Raji (cell line): ENCODE measurements around the gene DGKQ.

Source experiments
- POLR2A ChIP-seq: IDR thresholded peaks from 2 replicates; pipeline ENCODE4 v1.6.1; 2011; ENCODE audit warnings: low read depth, low read length, control low read depth; ENCODE audit not compliant: insufficient read depth

Gene DGKQ

GRCh38 chr4:974668-975067, 1.3 kb upstream of the DGKQ start:
- TF ChIP-seq POLR2A, result no peak

GRCh38 chr4:972651-973424, 531 bp downstream of the DGKQ start:
- no peak for TF ChIP-seq POLR2A

DNA sequence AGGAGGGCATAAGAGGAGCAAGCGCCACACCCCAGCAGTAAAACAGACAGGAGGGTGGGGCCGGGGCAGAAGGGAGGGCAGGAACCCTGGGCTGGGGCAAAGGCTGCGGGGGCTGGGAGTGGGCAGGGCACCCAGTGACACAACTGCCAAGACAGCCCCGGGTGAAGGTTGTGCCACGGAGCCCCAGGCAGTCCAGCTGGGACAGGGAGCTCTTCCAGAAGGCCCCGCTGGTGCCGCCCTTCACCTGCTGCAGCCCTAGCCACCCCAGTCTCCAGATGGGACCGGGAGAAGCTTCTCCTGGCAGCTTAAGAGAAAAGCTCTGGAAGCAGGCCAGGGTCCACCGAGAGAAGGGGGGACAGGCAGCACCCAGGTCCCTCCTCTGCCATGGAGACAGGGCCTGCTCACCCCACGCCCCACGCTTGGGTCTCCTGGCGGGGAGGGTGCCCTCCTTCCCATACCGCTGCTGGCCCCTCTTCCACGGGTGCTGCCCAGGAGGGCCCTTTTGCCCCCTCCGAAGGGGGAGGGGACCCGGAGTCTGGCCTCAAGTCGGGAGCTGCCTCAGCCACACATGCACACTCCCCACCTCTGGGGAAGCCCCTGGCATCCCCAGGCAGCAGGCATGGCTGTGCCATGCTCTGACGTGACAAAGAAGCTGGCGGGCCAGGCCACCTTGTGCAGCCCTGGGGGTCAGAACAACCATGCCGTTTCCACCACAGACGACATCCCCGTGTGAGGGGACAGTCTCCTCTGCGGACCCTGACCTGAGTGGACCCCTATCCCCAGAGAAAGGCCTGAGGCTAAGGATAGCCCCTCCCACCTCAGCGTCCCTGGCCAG, 1.5 kb downstream of the DGKQ start:
- TF ChIP-seq POLR2A, result no peak

- no peak for TF ChIP-seq POLR2A
These were observed 2.4 kb downstream of the DGKQ start for GRCh38 chr4:970854-971520.

DNA sequence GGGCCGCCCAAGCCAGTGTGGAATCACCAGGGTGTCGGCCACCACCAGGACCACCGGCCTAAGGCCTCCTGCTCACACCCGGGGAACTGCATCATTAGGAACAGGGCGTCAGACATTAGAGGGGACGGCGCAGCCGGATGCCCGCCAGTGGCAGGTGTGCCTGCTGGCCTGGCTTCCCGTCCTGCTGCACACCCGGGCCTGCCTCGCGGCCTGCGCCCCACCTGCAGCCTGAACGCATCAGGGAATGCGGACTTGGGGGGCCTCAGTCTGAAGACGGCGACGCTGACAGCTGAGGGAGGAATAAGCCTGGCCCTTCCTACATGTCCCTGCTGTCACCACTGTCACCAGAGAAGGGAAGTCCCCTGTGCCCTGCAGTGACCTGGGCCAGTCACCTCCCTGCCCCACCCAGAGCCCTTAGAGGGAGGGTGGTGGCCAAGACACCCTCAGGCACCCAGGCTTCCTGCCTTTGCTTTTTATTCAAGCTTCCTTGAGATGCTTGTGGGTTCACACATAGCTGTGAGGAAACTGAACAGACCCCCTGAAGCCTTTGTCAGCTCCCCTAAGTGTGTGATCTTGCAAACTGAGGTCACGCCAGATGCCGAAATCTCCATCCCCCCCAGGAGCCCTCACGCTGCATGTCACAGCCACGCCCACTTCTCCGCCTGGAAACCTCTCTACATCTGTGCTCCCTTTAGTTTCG, 3.2 kb downstream of the DGKQ start:
- TF ChIP-seq POLR2A, result no peak

GRCh38 chr4:968621-969394, 4.6 kb downstream of the DGKQ start:
- no peak for TF ChIP-seq POLR2A

DNA sequence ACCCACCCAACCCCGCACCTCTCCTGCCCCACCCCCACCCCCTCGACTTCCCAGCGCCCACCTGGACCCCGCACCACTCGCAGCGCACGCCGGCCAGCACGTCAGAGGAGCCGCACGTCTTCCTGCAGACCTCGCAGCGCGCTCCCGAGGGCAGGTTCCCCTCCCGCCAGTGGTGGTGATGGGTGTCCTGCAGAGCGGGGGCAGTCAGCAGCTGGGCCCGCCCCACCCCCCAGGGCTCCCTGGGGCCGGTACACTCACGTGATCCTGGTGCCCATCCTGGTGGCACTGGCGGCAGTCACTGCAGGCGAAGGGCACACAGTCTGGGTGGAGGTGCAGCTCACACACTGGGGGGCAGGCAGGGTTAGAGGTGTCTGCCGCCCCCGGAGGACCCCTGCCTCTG, 5.1 kb downstream of the DGKQ start:
- TF ChIP-seq POLR2A, result no peak

GRCh38 chr4:967113-968104, 6.0 kb downstream of the DGKQ start:
- TF ChIP-seq POLR2A, result no peak

DNA sequence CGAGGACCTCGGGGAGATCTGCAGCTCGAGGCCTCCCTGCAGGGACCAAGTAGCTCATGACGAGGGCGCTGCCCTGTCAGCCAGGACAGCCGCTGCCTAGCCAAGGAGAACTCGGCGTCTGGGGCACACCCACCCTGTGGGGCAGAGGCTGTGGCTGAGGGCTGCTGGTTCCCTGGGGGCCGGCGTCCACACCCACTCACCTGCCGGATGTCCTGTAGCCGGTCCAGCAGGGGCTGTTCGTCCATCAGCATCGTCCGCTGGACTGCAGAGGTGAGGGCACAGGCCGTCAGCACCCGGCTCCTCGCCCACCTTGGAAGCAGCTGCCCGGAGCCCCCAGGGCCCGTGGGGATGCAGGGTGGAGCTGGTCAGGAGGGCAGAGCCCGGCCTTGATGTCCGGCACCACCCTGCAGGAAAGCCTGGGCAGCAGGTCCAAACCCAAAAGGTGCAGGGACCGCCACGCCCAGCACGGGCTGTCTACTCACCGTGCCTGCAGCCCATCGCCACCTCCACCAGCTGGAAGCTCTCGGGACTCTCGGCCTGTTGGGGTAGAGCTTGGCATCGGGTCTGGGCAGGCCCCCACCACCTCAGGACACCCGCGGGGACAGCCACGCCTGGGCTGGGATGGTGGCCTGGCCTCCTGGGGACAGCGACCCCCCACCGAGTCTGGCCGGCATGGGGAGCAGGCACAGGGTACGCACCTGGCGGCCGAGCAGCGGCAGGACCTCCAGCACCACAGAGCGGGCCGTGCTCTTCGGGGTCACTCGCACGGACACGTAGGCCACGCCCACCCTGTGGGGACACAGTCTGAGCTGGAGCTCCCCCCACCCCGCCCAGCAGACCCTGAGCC, 6.9 kb downstream of the DGKQ start:
- no peak for TF ChIP-seq POLR2A

GRCh38 chr4:965766-966134, 7.6 kb downstream of the DGKQ start:
- TF ChIP-seq POLR2A, result no peak

DNA sequence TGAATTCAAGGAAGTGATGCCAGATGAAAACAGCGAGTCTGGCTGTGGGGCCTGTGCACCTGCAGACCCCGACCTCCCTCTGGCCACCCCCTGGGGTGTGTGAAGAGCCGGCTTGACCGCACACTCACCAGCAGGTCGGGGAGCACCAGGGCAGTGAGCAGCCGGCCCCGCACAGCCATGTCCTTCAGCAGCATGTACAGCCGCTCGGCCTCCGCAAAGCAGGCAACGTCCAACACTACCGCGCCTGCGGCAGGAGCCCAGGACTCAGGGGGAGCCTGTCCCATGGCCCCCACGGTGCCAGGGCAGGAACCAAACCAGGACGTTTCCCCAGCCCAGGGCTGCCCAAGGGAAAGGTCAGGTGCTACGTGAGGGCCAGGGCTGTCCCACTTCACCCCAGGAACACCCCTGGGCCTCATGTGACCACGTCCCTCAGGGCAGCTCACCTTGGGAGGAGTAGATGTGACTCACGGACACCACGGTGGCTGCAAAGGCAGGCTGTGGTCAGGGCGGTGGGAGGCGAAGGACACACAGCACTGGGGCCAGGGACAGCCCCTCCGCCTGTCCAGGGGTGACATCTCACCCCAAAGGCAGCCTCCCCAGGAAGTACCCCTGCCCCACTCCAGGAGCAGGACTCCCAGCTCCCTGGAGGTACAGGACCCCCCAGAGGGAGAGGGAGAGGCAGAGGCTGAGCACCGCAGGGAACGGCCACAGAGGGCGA, 8.2 kb downstream of the DGKQ start:
- TF ChIP-seq POLR2A, result no peak

- no peak for TF ChIP-seq POLR2A
These were observed 8.9 kb downstream of the DGKQ start for GRCh38 chr4:964346-965025.
